Measurements from ENCODE around the gene TXLNB.
A peak's percentile ranks its signal among the peaks of the same experiment; 100 is the strongest.

Gene TXLNB

DNA sequence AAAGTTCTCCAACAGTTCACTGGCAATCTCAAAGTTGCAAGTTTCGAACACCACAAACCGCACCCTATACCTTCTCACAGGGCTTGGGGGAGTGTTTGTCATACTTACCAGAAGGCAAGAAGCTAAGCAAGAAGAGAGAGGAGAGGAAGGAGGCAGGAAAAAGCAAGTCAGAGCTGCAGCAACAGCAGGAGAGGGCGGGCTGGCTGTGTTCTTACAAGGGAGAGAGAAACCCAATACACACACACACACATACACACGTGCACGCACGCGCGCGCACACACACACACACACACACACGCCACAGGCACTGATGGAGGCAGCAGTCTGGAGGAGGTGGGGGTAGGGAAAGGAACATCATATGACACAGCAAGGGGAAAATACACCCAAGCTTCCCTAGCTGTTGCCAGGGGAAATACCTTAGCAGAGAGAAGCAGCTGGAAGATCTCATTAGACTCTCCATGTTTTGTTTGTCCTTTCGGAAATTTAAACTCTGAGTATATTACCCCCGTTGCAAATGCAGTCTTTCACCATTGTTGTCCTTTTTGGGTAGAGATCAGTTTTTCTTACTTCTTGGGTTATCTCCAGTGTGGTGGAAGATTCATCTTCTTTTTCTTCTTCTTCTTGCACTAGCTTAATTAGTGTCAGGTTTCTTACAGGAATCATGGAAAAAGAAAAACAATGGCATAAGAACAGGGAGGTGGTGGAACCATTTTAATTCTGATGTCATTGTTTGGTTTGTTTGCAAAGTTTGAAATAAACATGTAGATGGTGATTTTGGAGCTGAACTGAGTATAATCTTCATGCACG lies at the start of gene TXLNB:
TXLNB (minus strand) TSS at position 186 of the 807 bp plus-strand sequence. CDS start 3,099 bp downstream, outside the sequence.
- peak; percentile 87 for DNase-seq

DNA sequence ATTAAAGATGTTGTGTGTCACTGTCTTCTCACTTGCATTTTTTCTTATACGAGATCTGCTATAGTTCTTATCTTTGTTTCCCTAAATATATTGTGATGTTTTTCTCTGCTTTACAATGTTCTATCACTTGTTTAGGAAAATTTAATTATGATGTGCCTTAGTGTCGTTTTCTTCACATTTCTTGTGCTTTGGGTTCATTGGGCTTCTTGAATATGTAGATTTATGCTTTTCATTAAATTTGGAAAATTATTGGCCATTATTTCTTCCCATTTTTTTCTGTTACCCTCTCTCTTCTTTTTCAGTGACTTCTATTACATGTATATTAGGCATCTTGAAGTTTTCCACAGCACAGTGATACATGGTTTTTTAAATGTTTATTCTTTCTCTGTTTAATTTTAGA lies 49.3 kb upstream of the TXLNB start:
- DNase-seq: no peak

DNA sequence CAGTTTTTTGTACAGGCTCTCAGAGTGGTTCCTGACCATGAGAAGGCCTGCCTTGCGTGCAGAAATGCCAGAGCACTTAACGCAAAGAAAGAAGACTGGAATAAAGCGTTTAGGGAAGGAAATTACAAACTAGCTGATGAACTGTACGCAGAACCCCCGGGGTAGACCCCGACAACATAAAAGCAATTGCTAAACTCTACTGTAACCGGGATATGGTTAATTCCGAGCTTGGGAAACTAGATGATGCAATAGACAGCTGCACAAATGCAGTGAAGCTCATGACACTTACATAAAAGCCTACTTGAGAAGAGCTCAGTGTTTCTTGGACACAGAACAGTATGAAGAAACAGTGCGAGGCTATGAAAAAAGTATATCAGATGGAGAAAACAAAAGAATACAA lies 47.0 kb upstream of the TXLNB start:
- no peak for DNase-seq

DNA sequence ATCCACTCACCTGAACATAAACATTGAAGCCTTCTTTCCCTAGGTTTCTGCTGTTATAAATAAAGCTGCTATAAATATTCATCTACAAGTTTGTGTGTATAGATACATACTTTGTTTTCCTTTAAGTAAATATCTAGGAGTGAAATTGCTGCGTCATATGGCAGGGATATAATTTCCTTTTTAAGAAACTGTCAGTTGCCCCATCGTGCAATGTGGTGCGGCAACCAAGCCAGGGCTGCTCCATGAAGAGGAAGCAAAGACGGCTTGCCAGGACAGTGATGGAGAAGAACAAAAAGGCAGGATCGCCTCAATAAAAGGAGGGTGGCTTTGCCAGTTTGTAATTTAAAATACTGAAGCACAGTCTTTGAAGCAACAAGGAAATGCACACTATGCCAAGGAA lies 46.0 kb upstream of the TXLNB start:
- no peak for DNase-seq

DNA sequence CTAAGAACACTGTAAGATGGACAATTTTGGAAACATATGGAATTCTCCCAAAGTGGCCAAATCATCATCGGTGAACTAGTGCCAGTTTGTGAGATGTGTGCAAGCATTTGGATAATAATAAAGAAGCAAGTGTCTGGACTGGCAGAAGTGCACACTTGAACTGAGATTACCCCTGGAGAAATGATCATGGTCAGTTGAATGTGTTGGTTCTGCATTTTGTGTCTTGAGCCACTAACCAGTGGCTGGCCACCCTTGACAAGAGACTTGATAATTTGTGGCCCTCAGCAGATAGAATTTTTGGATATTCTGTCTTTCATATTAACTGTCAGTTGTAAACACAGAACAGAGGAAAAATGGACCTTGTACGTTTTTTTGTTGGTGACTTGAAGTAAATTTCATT lies 45.2 kb upstream of the TXLNB start:
- DNase-seq: no peak

DNA sequence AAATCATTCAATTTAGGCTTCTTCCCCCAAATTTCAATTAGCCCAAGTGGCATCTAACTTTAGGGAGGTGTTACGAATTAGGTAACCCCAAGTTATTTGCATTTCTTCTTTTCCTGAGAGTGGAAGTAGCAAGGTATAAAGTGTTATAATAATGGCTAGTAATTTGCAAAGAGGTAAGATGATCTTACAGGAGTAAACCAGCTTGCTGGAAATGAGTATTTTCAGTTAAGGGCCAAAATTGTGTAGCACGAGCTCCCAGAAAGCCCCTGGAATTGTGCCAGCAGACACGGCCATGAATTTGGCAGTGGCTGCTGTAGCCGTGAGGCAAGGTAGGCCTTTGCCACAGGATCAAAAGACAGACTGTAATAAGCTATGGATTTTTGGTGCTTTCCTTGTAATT lies 44.7 kb upstream of the TXLNB start:
- DNase-seq: peak; percentile 17

DNA sequence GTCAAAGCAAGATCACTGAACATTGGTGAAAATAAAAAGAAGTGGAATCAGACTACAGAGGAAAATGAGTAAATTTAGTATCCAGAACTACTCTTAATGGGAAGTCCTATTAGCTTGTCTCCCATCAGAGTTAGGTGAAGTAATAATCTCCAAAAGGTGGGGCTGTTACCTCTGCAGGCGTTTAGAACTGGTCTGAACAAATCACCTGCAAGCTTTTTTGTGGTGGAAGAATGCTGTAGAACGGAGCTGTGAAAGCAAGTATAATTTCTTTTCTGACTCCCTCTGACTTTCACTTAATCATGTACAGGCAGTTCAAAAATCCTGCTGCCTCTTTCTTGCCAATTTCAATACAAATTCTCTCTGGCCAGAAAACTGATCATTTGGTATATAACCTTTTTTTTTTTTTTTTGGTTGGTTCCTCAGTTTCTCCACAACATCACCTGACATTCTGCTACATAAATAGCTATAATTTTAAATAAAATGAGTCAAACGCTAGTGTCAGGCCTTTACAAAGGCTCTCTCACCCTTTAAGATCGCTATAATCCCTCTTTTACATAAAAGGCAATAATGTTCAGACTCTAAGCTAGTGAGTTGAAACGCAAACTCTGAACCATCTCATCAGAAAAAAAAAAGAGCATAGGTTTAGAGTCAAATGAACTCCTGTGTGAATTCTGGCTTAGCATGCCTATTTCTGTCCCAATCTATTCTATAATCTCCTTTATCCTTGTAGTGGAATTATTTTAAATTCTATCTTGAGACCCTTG lies 43.8 kb upstream of the TXLNB start:
- no peak for DNase-seq

DNA sequence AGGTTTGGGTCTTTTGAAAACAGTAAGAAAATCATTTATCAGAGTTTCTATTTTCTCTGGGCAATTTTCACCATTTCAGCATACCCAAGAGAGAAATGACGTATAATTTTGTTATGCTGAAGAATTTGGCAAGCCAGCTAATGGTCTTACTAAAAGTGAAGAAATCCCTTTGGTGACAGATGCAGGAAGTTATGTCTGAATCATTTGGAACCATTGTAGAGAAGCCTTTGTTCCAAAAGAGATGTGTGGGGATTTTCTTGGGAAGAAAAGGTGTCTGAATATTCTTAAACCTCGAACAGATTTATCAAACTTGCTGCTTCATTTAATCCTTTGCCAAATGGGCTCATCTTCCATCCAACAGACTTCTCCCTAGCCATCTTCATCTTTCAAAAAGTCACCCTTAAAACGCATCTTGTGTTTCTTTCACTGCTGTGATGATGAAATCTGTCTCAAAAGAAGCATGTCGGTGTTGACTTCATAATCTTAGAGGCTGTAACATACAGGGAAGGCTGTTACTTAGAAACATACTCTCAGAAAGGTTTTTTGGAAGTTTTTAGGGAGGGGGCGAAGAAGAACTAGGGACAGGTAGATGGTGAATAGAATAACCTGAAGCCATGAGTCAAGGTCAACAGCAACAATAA lies 43.1 kb upstream of the TXLNB start:
- DNase-seq: no peak

DNA sequence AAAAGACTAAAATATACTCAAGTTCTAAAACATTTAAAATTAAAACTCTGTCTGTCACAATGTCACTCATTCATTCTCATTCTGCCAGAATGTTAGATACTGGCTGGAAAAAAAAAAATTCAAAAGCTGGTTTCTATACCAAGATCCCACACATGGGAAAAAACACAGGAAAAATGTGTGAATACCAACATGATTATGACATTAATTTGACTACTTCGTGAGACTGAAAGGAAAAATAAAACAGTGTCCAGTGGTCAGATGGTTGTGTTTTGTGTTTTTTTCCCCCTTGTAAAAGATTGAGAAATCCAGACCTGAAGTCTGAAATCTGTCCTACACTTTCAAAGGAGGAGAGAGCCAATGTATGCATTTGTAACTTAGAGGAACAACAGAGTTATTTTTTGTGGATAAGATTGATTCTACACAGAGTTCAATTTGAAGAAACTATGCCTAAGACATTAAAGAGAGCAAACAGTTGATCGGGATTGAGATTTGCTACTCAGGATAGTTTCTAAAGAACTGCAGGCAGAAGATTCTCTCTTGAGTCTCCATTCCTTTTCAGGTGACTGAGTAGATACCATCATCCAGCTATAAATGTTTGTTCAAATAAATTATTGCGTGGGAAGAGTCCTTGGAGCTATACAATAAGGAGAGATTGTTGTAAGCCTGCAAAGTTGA lies 39.2 kb upstream of the TXLNB start:
- no peak for DNase-seq

DNA sequence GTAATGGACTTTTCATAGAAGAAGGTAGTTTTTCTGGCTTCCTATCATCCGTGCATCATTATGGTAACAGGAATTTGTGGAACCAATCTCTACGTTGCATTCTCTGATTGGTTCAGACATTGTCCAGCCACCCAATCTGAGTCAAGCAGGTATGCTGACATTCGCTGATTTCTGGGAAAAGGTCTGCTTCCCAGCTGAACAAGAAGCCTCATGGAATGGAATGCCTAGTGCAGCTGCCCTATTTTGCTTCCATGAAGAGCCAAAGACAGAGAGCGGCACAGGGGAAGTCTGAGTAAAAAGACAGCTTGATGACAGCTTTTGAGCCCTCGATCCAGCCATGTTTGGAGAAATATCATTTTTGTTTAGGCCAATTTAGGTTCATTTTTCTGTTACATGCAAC lies 38.5 kb upstream of the TXLNB start:
- DNase-seq: no peak

DNA sequence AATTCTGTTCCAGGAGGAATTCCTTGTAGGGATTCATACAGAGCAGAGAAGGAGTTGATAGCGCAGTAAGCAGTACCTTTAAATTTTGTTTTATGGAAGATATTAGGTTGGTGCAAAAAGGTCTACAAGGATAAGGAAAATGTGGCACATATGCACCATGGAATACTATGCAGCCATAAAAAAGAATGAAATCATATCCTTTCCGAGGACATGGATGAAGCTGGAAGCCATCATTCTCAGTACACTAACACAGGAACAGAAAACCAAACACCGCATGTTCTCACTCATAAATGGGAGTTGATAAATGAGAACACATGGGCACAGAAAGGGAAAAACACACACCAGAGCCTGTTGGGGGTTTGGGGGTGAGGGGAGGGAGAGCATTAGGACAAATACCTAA lies 37.4 kb upstream of the TXLNB start:
- no peak for DNase-seq

DNA sequence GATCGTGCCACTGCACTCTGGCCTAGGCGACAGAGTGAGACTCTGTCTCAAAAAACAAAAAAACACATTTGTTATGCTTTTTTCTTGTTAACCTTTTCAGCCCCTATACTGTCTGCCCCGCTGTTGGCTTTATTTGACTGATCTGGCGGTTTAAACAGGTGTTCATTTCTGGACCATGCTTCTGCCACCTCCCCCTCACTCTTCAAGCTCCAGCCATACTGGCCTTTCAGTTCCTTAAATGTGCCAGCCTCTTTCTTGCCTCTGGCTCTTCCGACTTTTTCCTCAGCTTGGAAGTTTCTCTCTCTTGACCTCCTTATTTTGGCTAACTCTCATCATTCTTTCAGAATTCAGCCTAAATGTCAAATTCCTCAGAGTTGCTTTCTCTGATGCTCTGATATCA lies 35.2 kb upstream of the TXLNB start:
- DNase-seq: no peak

DNA sequence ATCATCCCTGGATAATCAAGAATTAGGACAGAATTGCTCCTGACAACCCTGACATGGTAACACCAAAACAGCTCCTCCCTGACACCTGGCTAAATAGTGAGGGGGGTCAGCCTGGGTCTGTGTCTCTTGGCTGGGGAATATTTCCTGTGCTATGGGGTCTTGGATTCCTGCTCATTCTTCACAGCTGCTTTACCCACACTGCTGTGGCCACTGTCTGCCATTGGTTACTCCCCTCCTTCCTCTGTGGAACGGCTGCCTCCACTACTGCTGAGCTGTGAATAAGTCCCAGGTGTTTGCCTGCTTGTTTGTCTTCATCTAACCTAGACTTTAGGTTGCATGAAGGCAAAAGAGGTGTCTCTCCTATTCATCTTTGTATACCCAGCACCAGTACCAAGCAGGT lies 33.9 kb upstream of the TXLNB start:
- no peak for DNase-seq

DNA sequence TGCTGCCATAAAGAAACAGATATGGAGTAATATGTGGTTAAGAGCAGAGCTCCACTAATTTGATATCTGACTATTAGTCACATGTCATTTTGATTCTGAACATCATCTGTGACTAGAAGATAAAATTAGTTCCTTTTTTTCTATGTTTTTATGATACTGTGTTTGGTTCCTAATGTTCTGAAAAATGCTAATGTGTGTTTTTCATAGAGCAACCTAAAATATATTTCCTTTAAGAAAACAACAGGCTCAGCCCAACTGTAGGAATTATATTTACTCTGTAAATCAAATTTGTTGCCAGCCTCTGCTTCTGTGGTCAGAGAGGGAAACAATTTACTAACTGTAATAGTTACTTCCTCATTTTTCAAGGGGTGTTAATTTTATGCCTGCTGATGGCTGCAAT lies 33.3 kb upstream of the TXLNB start:
- DNase-seq: no peak

DNA sequence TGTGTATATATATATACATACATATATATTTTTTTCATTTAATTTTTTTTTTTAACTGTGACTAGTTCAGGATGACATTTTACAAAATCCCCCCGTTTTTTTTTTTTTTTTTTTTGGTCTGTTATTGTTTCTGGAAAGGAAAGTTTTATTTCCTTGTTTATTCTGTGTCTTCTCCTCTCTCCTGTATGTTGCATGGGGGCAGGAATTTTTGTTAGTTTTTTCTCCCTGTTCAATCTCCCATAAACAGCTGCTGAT lies 32.4 kb upstream of the TXLNB start:
- DNase-seq: no peak

DNA sequence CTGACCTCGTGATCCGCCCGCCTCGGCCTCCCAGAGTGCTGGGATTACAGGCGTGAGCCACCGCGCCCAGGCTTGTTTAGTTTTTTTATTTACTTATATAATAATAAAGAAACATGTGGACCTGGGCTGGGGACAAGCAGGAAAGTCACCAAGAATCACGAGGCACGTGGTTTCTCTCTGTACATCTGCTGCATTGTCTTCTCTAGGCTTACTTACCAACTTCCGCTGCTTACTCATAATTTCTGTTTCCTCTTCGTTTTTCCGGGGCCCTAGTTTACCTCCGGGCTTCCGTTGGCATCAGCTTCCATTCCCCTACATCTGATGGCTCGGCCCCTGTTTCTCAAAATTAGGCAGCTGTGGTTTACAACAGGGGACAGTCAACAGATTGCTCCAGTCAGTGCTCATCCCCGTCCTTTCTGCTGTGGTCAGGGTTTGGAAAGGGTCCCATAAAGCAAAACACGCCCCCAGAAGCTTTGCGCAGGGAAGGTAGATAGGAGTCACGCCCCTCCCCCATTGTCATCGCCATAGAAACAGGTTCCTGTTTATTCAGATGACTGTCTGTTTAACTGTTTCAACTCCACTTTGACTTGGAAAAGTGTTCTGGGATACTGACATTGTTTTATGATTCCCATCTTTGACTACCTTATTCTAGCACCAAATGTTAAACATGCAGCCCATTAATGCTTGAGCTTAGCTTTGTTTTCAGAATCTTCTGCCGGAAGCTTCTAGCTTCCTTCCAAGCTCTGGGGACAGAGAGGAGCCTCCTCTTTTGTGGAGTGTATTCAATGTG lies 31.9 kb upstream of the TXLNB start:
- peak; percentile 87 for DNase-seq

DNA sequence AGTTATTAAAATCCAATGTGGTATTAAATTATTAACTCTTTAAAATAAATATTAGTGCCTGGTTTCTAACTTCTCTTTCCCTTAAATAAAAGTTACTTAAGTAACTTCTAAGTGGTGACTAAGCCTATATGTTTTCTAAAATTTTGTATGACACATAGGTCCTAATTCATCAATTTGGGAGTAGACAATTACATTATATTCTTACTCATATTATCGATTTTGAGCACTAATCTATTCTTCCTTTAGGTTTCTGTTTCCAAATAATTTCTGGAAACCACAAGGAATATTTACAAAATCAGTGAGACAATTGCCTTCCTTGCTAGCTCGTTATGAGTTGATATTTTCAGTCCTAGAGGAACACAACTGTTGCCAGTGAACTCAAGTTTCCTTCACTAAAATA lies 28.3 kb upstream of the TXLNB start:
- DNase-seq: no peak

DNA sequence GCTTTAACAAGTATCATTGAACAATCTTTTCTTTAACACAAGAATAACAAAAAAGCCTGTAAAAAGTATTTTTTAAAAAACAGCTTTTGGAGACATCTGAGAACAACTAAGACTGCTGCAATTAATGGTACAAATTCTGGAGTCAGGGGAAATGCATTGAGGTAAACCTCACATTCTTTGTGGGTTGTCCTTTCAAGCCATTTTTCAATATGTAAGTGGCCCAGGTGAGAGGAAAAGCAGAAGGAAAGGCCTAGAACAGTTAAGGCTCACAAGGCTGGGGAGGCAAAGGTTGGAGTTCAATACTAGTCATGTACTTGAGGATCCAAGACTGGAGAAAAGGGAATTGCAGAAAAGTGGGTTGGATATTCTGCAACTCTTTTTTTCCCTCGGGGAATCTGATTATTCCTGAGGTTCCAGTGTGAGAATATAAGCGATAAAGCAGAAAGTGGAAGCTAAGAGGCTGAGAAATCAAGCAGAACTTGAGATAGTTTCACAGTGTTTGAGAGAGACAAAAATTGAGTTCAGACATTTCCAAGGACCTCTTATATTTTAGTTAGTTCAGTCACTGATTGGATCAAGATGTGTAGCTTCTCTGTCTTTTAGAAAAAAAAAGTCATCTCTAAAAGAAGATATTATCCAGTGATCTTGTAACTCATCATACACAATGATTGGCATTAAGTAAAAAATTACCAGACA lies 25.0 kb upstream of the TXLNB start:
- DNase-seq: no peak

DNA sequence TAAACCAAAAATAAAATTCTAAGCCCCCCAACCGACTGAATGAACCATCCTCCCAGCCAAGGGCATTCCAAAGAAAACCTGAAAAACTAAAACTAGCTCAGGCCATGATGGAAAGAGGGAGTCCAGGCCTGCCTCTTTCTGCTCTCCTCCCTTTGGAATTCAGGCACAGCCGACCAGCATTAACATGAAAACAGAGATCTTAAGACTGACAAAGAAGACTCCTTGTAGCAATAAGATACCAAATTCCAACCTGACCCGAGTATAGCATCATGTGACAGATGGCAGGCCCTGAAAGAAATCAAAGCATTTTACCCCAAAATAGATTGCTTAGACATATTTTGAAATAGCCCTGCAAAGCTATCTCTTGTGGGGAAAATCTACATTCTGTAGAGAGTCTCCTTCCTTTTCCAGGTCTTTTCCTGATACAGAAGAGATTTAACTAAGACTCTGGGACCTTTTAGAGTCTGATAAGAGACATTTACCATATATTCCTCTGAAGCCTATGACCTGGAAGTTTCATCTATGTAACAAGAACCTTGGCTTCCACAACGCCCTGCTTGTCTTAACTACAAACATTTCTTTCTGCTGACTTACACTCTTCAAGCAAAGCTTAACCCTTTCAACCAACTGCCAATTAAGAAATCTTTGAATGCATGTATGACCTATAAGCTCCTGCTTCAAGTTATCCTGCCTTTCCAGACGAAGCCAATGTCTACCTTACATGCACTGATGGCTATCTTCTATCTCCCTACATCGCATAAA lies 22.2 kb upstream of the TXLNB start:
- no peak for DNase-seq

DNA sequence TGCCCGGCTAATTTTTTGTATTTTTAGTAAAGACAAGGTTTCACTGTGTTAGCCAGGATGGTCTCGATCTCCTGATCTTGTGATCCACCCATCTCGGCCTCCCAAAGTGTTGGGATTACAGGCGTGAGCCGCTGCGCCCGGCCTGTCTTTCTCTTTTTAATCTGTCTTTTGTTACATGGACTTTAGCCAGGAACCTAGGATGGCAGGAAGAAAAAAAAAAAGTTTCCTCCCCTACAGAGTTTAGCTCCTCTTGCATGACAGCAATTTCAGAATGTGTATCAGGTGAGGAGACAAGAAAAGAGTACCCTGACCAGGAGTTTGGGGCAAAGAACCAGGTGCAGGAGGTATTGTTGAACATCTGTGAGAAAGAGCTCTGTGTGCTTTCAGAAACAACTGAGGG lies 21.4 kb upstream of the TXLNB start:
- no peak for DNase-seq

DNA sequence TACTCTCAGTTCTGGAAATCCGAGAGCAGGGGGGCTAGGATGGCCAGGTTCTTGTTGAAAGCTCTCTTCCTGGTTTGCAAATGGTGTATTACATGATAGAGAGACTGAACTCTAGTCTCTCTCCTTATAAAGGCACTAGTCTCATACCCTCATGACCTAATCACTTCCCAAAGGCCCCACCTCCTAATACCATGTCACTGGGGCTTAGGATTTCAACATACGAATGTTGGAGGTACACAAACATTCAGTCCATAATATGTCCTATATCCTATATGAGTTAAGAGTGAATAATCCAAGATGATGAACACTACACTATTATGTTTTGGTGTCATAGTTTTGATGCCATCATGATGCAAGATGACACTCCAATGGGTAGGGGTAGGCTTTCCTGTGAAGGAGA lies 20.0 kb upstream of the TXLNB start:
- no peak for DNase-seq

Measured in CD4-positive, alpha-beta T cell treated with Interleukin-12 subunit alpha and Interleukin-12 subunit beta, for 1 hour (primary cell).